ENCODE data around the gene TSLP.

TSLP gene

GRCh38 chr5:111077678-111078077, 6.2 kb downstream of the TSLP start:
- no peaks in the 10 kb centered on the region for H4K20me1 ChIP-seq (ENCODE audit: insufficient read depth, low read length)
- H3K36me3 ChIP-seq (replicated peaks; ENCODE audit: insufficient read depth, low read length): no peaks in the 10 kb centered on the region
- 0 out of 2 replicates have a peak, but pooled peaks cover 9% of the 10 kb centered on the region for H3K4me1 ChIP-seq (ENCODE audit: low read length)
- no peak overlapping the region for H2AFZ ChIP-seq (ENCODE audit: low read length)
- no peaks in the 10 kb centered on the region for H3K9me2 ChIP-seq (replicated peaks; ENCODE audit: insufficient read depth, low read length)
- no peaks in the 10 kb centered on the region for H3K79me2 ChIP-seq (ENCODE audit: low read length)
- H3K9me3 ChIP-seq (replicated peaks; ENCODE audit: insufficient read depth, low read length): no peaks in the 10 kb centered on the region
- 0 out of 2 replicates have a peak, but pooled peaks cover under 1% of the 10 kb centered on the region for H3F3A ChIP-seq (ENCODE audit: insufficient read depth, low read length)
- H3K4me3 ChIP-seq (ENCODE audit: low read length): no peak overlapping the region
- TF ChIP-seq EZH2 (optimal IDR thresholded peaks at IDR 0.05; ENCODE audit: low read depth, low read length) (no peak), EZH2phosphoT487 (IDR thresholded peaks at IDR 0.05; ENCODE audit: low read length) (no peak)
- TF ChIP-seq, protein P1, sequence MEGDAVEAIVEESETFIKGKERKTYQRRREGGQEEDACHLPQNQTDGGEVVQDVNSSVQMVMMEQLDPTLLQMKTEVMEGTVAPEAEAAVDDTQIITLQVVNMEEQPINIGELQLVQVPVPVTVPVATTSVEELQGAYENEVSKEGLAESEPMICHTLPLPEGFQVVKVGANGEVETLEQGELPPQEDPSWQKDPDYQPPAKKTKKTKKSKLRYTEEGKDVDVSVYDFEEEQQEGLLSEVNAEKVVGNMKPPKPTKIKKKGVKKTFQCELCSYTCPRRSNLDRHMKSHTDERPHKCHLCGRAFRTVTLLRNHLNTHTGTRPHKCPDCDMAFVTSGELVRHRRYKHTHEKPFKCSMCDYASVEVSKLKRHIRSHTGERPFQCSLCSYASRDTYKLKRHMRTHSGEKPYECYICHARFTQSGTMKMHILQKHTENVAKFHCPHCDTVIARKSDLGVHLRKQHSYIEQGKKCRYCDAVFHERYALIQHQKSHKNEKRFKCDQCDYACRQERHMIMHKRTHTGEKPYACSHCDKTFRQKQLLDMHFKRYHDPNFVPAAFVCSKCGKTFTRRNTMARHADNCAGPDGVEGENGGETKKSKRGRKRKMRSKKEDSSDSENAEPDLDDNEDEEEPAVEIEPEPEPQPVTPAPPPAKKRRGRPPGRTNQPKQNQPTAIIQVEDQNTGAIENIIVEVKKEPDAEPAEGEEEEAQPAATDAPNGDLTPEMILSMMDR (IDR thresholded peaks at IDR 0.05; ENCODE audit: low read length): no peak
- DNase-seq: no peak
- H3K4me2 ChIP-seq (ENCODE audit: low read depth, low read length): no peak overlapping the region
- no peak overlapping the region for H3K27ac ChIP-seq (ENCODE audit: low read length)
- H3K27me3 ChIP-seq (replicated peaks; ENCODE audit: insufficient read depth, low read length): no peaks in the 10 kb centered on the region
- H3K9ac ChIP-seq (ENCODE audit: low read length): no peak overlapping the region

DNA sequence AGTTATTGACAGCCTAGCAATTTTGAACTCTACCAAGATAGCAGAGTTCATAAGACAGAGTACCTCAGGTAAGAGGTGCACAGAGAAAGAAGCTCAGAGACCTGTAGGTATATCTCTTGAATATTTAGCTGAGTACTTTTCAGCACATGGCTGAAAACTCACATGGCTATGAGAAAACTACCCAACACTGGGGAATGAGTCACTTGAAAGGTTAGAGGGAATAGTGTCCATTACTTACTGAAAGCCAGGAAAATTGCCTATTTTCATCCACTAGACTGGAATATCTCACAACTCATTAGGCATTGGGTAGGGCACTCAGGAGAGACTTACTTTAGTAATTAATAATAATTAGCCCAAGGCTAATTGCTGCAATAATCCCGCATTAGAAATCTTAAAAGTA, 8.3 kb downstream of the TSLP start:
- no peak overlapping the region for H3K27ac ChIP-seq (ENCODE audit: low read length)
- no peak for DNase-seq
- H3K4me2 ChIP-seq (ENCODE audit: low read depth, low read length): no peak overlapping the region
- no peaks in the 10 kb centered on the region for H3K27me3 ChIP-seq (replicated peaks; ENCODE audit: insufficient read depth, low read length)
- no peak overlapping the region for H2AFZ ChIP-seq (ENCODE audit: low read length)
- no peaks in the 10 kb centered on the region for H3K9me3 ChIP-seq (replicated peaks; ENCODE audit: insufficient read depth, low read length)
- H3K36me3 ChIP-seq (replicated peaks; ENCODE audit: insufficient read depth, low read length): no peaks in the 10 kb centered on the region
- H3K9me2 ChIP-seq (replicated peaks; ENCODE audit: insufficient read depth, low read length): no peaks in the 10 kb centered on the region
- H3K9ac ChIP-seq (ENCODE audit: low read length): no peak overlapping the region
- H4K20me1 ChIP-seq (ENCODE audit: insufficient read depth, low read length): no peaks in the 10 kb centered on the region
- H3K4me3 ChIP-seq (ENCODE audit: low read length): no peak overlapping the region
- 0 out of 2 replicates have a peak, but pooled peaks cover 3% of the 10 kb centered on the region for H3K4me1 ChIP-seq (ENCODE audit: low read length)
- TF ChIP-seq, protein P1 (IDR thresholded peaks at IDR 0.05; ENCODE audit: low read length): no peak
- TF ChIP-seq EZH2phosphoT487 (IDR thresholded peaks at IDR 0.05; ENCODE audit: low read length): no peak
- no peak for TF ChIP-seq EZH2 (optimal IDR thresholded peaks at IDR 0.05; ENCODE audit: low read depth, low read length)
- H3F3A ChIP-seq (ENCODE audit: insufficient read depth, low read length): no peaks in the 10 kb centered on the region
- no peaks in the 10 kb centered on the region for H3K79me2 ChIP-seq (ENCODE audit: low read length)

GRCh38 chr5:111083323-111083722, 11.8 kb downstream of the TSLP start:
- Histone ChIP-seq H3K9ac (ENCODE audit: low read length) (no peak overlapping the region), H2AFZ (ENCODE audit: low read length) (no peak overlapping the region), H3K4me1 (ENCODE audit: low read length) (no peaks in the 10 kb centered on the region), H3K9me3 (replicated peaks; ENCODE audit: insufficient read depth, low read length) (no peaks in the 10 kb centered on the region), H3K4me2 (ENCODE audit: low read depth, low read length) (no peak overlapping the region), H3K27me3 (replicated peaks; ENCODE audit: insufficient read depth, low read length) (no peaks in the 10 kb centered on the region), H3K36me3 (replicated peaks; ENCODE audit: insufficient read depth, low read length) (no peaks in the 10 kb centered on the region), H3F3A (ENCODE audit: insufficient read depth, low read length) (no peaks in the 10 kb centered on the region), H3K79me2 (ENCODE audit: low read length) (no peaks in the 10 kb centered on the region), H3K4me3 (ENCODE audit: low read length) (no peak overlapping the region), H3K9me2 (replicated peaks; ENCODE audit: insufficient read depth, low read length) (no peaks in the 10 kb centered on the region), H4K20me1 (ENCODE audit: insufficient read depth, low read length) (no peaks in the 10 kb centered on the region), H3K27ac (ENCODE audit: low read length) (no peak overlapping the region)
- TF ChIP-seq EZH2phosphoT487 (IDR thresholded peaks at IDR 0.05; ENCODE audit: low read length) (no peak), EZH2 (optimal IDR thresholded peaks at IDR 0.05; ENCODE audit: low read depth, low read length) (no peak)
- TF ChIP-seq, protein P1 (IDR thresholded peaks at IDR 0.05; ENCODE audit: low read length): no peak
- no peak for DNase-seq

Measured in MM.1S (cell line).